ENCODE results near the gene EEF2K. TPM values are rescaled to one million over a fixed set of nuclear protein-coding genes. Genes with fewer than 3 reads are reported as not detected.
"Not testable (repeated sequence)": the region's sequence is repeated elsewhere in the genome, so short reads cannot be mapped to it uniquely, and the experiment has no call there.

EEF2K gene
- polyA plus RNA-seq, 1 experiment = 9.6 TPM

- TF ChIP-seq CTCF (IDR thresholded peaks at IDR 0.05; ENCODE audit: low read depth, low read length) = no peak
- Histone ChIP-seq H3K27ac (ENCODE audit: low read depth, low read length) (no peak overlapping the region), H3K27me3 (ENCODE audit: control insufficient read depth, insufficient read depth, low read length) (no peaks in the 10 kb centered on the region), H3K4me3 (ENCODE audit: low read depth, low read length) (no peak overlapping the region), H3K9me3 (ENCODE audit: control insufficient read depth, insufficient read depth, low read length) (peaks cover 4% of the 10 kb centered on the region; the same call in 1 of the 2 replicates)
- no peak for DNase-seq (ENCODE audit: low read depth, low spot score)
- ChIA-PET POLR2A (no interaction called here), CTCF (no interaction called here)
Observed at GRCh38 chr16:22213801-22214200, 7.7 kb downstream of the EEF2K start.

GRCh38 chr16:22214402-22214801 lies 8.3 kb downstream of the EEF2K start:
- no peak for TF ChIP-seq CTCF (IDR thresholded peaks at IDR 0.05; ENCODE audit: low read depth, low read length)
- ChIA-PET POLR2A (no interaction called here), CTCF (no interaction called here)

GRCh38 chr16:22214889-22215288 lies 8.8 kb downstream of the EEF2K start:
- CTCF ChIA-PET = no interaction called here

More at GRCh38 chr16:22214402-22214801, 8.3 kb downstream of the EEF2K start:
- DNase-seq (ENCODE audit: low read depth, low spot score) = no peak
- H3K4me3 ChIP-seq (ENCODE audit: low read depth, low read length) = no peak overlapping the region
- peaks cover 4% of the 10 kb centered on the region; the same call in 1 of the 2 replicates for H3K9me3 ChIP-seq (ENCODE audit: control insufficient read depth, insufficient read depth, low read length)
- no peak overlapping the region for H3K27ac ChIP-seq (ENCODE audit: low read depth, low read length)
- no peaks in the 10 kb centered on the region for H3K27me3 ChIP-seq (ENCODE audit: control insufficient read depth, insufficient read depth, low read length)

GRCh38 chr16:22216191-22216831 lies 10.2 kb downstream of the EEF2K start:
- Histone ChIP-seq H3K9me3 (ENCODE audit: control insufficient read depth, insufficient read depth, low read length) (no peaks in the 10 kb centered on the region; the same call in 1 of the 2 replicates), H3K27me3 (ENCODE audit: control insufficient read depth, insufficient read depth, low read length) (no peaks in the 10 kb centered on the region), H3K27ac (ENCODE audit: low read depth, low read length) (no peak overlapping the region), H3K4me3 (ENCODE audit: low read depth, low read length) (no peak overlapping the region)
- no peak for TF ChIP-seq CTCF (IDR thresholded peaks at IDR 0.05; ENCODE audit: low read depth, low read length)
- POLR2A ChIA-PET = interaction anchor here (1.0 kb wide), 1 partner anchor 10 kb away, joined by 5 read pairs; the partner anchor contains the start of gene EEF2K
- no peak for DNase-seq (ENCODE audit: low read depth, low spot score)
- CTCF ChIA-PET = interaction anchor here (0.7 to 1.8 kb wide), 5 partner anchors 10 to 138 kb away, joined by 3 to 8 read pairs (median 4); no protein-coding TSS in a partner anchor

More at GRCh38 chr16:22214889-22215288, 8.8 kb downstream of the EEF2K start:
- H3K27me3 ChIP-seq (ENCODE audit: control insufficient read depth, insufficient read depth, low read length) = no peaks in the 10 kb centered on the region
- H3K27ac ChIP-seq (ENCODE audit: low read depth, low read length) = no peak overlapping the region
- POLR2A ChIA-PET = no interaction called here
- DNase-seq (ENCODE audit: low read depth, low spot score) = no peak
- peaks cover 4% of the 10 kb centered on the region; the same call in 1 of the 2 replicates for H3K9me3 ChIP-seq (ENCODE audit: control insufficient read depth, insufficient read depth, low read length)
- no peak overlapping the region for H3K4me3 ChIP-seq (ENCODE audit: low read depth, low read length)
- no peak for TF ChIP-seq CTCF (IDR thresholded peaks at IDR 0.05; ENCODE audit: low read depth, low read length)

GRCh38 chr16:22216832-22217225 lies 10.8 kb downstream of the EEF2K start:
- POLR2A ChIA-PET; H3K27ac ChIP-seq (ENCODE audit: low read depth, low read length); H3K27me3 ChIP-seq (ENCODE audit: control insufficient read depth, insufficient read depth, low read length); H3K4me3 ChIP-seq (ENCODE audit: low read depth, low read length); DNase-seq (ENCODE audit: low read depth, low spot score); H3K9me3 ChIP-seq (ENCODE audit: control insufficient read depth, insufficient read depth, low read length): not testable (repeated sequence)
- CTCF ChIA-PET = interaction anchor here (0.7 to 1.8 kb wide), 4 partner anchors 11 to 139 kb away, joined by 4 to 8 read pairs (median 4); no protein-coding TSS in a partner anchor
